Measurements from ENCODE around the gene VPS41. TPM values are rescaled to one million over a fixed set of nuclear protein-coding genes. Genes with fewer than 3 reads are reported as not detected.

Gene VPS41
- total RNA-seq, 2 experiments from 2014 or later, result 56.3 to 59.4 TPM

- no peaks in the 10 kb centered on the region for H3K36me3 Mint-ChIP-seq
- peaks cover 7% of the 10 kb centered on the region for H3K4me1 Mint-ChIP-seq
- peaks cover 2% of the 10 kb centered on the region for H3K27me3 Mint-ChIP-seq
- ATAC-seq, result peak; percentile 49
- CTCF ChIA-PET, result interaction anchor here (1.0 to 1.6 kb wide), 5 partner anchors 10 to 533 kb away, joined by 3 to 5 read pairs (median 3); no protein-coding TSS in a partner anchor
- H3K9me3 Mint-ChIP-seq (ENCODE audit: low read depth), result no peaks in the 10 kb centered on the region
- peak; percentile 67 for DNase-seq
- H3K4me3 Mint-ChIP-seq, result no peak overlapping the region
- no peak overlapping the region for H3K27ac Mint-ChIP-seq
Observed at GRCh38 chr7:38932509-38933168, 23.6 kb upstream of the VPS41 start.

- ATAC-seq (no peak), DNase-seq (no peak)
- Mint-ChIP-seq H3K4me3 (no peak overlapping the region), H3K9me3 (ENCODE audit: low read depth) (no peaks in the 10 kb centered on the region), H3K4me1 (peaks cover 7% of the 10 kb centered on the region), H3K36me3 (no peaks in the 10 kb centered on the region), H3K27ac (no peak overlapping the region), H3K27me3 (peaks cover 6% of the 10 kb centered on the region)
- CTCF ChIA-PET, result interaction anchor here (1.2 kb wide), 1 partner anchor 8 kb away, joined by 3 read pairs; no protein-coding TSS in a partner anchor
Observed at GRCh38 chr7:38929460-38930171, 20.6 kb upstream of the VPS41 start.

GRCh38 chr7:38928506-38928905, 19.5 kb upstream of the VPS41 start:
- DNase-seq (no peak), ATAC-seq (no peak)
- Mint-ChIP-seq H3K9me3 (ENCODE audit: low read depth) (no peaks in the 10 kb centered on the region), H3K4me3 (no peak overlapping the region), H3K27ac (no peak overlapping the region), H3K36me3 (no peaks in the 10 kb centered on the region), H3K27me3 (peaks cover 4% of the 10 kb centered on the region), H3K4me1 (peaks cover 7% of the 10 kb centered on the region)
- CTCF ChIA-PET, result no interaction called here

- H3K4me1 Mint-ChIP-seq, result peaks cover 7% of the 10 kb centered on the region
Observed at GRCh38 chr7:38927751-38928150, 18.8 kb upstream of the VPS41 start.

GRCh38 chr7:38920731-38921130, 11.7 kb upstream of the VPS41 start:
- H3K9me3 Mint-ChIP-seq (ENCODE audit: low read depth), result no peaks in the 10 kb centered on the region
- no peak overlapping the region for H3K4me3 Mint-ChIP-seq
- H3K27ac Mint-ChIP-seq, result no peak overlapping the region
- ATAC-seq (no peak), DNase-seq (no peak)
- H3K36me3 Mint-ChIP-seq, result no peaks in the 10 kb centered on the region
- peaks cover 8% of the 10 kb centered on the region for H3K27me3 Mint-ChIP-seq
- CTCF ChIA-PET, result no interaction called here
- H3K4me1 Mint-ChIP-seq, result no peaks in the 10 kb centered on the region

More at GRCh38 chr7:38927751-38928150, 18.8 kb upstream of the VPS41 start:
- Mint-ChIP-seq H3K36me3 (no peaks in the 10 kb centered on the region), H3K9me3 (ENCODE audit: low read depth) (no peaks in the 10 kb centered on the region), H3K27ac (no peak overlapping the region), H3K4me3 (no peak overlapping the region), H3K27me3 (peaks cover 6% of the 10 kb centered on the region)
- DNase-seq (no peak), ATAC-seq (no peak)
- CTCF ChIA-PET, result no interaction called here

- Mint-ChIP-seq H3K4me3 (no peak overlapping the region), H3K9me3 (ENCODE audit: low read depth) (no peaks in the 10 kb centered on the region), H3K36me3 (no peaks in the 10 kb centered on the region), H3K27ac (no peak overlapping the region), H3K4me1 (no peaks in the 10 kb centered on the region), H3K27me3 (peaks cover 5% of the 10 kb centered on the region)
- ATAC-seq (no peak), DNase-seq (no peak)
- CTCF ChIA-PET, result no interaction called here
Observed at GRCh38 chr7:38916396-38916795, 7.4 kb upstream of the VPS41 start.

- Mint-ChIP-seq H3K27me3 (peaks cover 2% of the 10 kb centered on the region), H3K36me3 (peaks cover 2% of the 10 kb centered on the region), H3K4me1 (peaks cover 29% of the 10 kb centered on the region), H3K27ac (no peak overlapping the region), H3K4me3 (no peak overlapping the region), H3K9me3 (ENCODE audit: low read depth) (no peaks in the 10 kb centered on the region)
- CTCF ChIA-PET, result no interaction called here
- DNase-seq (no peak), ATAC-seq (no peak)
Observed at GRCh38 chr7:38909870-38910269, 879 bp upstream of the VPS41 start.

- Mint-ChIP-seq H3K27ac (no peak overlapping the region), H3K36me3 (peaks cover 2% of the 10 kb centered on the region), H3K27me3 (no peaks in the 10 kb centered on the region), H3K4me1 (peaks cover 35% of the 10 kb centered on the region), H3K4me3 (peak overlapping the region; percentile 96), H3K9me3 (ENCODE audit: low read depth) (no peaks in the 10 kb centered on the region)
- ATAC-seq, result no peak
- CTCF ChIA-PET, result no interaction called here
- DNase-seq, result no peak
Observed at GRCh38 chr7:38907766-38908165, 1.2 kb downstream of the VPS41 start.

GRCh38 chr7:38907066-38907465, 1.9 kb downstream of the VPS41 start:
- Mint-ChIP-seq H3K36me3 (peaks cover 2% of the 10 kb centered on the region), H3K4me1 (peaks cover 38% of the 10 kb centered on the region), H3K27me3 (no peaks in the 10 kb centered on the region), H3K27ac (no peak overlapping the region), H3K9me3 (ENCODE audit: low read depth) (no peaks in the 10 kb centered on the region), H3K4me3 (no peak overlapping the region)
- ATAC-seq, result no peak
- CTCF ChIA-PET, result no interaction called here
- no peak for DNase-seq

GRCh38 chr7:38905056-38905759, 3.8 kb downstream of the VPS41 start:
- peaks cover 6% of the 10 kb centered on the region for H3K36me3 Mint-ChIP-seq
- H3K4me1 Mint-ChIP-seq, result peaks cover 42% of the 10 kb centered on the region
- H3K9me3 Mint-ChIP-seq (ENCODE audit: low read depth), result no peaks in the 10 kb centered on the region
- CTCF ChIA-PET, result no interaction called here
- no peak overlapping the region for H3K27ac Mint-ChIP-seq
- H3K4me3 Mint-ChIP-seq, result no peak overlapping the region
- H3K27me3 Mint-ChIP-seq, result no peaks in the 10 kb centered on the region
- DNase-seq (no peak), ATAC-seq (no peak)

- CTCF ChIA-PET, result no interaction called here
- H3K4me1 Mint-ChIP-seq, result peaks cover 33% of the 10 kb centered on the region
- no peaks in the 10 kb centered on the region for H3K27me3 Mint-ChIP-seq
- no peak overlapping the region for H3K27ac Mint-ChIP-seq
- no peak overlapping the region for H3K4me3 Mint-ChIP-seq
- H3K36me3 Mint-ChIP-seq, result peaks cover 9% of the 10 kb centered on the region
- no peaks in the 10 kb centered on the region for H3K9me3 Mint-ChIP-seq (ENCODE audit: low read depth)
- ATAC-seq (no peak), DNase-seq (no peak)
Observed at GRCh38 chr7:38903057-38903456, 5.9 kb downstream of the VPS41 start.

GRCh38 chr7:38902449-38902848, 6.5 kb downstream of the VPS41 start:
- H3K27ac Mint-ChIP-seq, result no peak overlapping the region
- DNase-seq (no peak), ATAC-seq (no peak)
- H3K9me3 Mint-ChIP-seq (ENCODE audit: low read depth), result no peaks in the 10 kb centered on the region
- no peak overlapping the region for H3K4me3 Mint-ChIP-seq
- CTCF ChIA-PET, result no interaction called here
- H3K36me3 Mint-ChIP-seq, result peaks cover 13% of the 10 kb centered on the region
- H3K4me1 Mint-ChIP-seq, result peaks cover 28% of the 10 kb centered on the region
- H3K27me3 Mint-ChIP-seq, result no peaks in the 10 kb centered on the region

GRCh38 chr7:38893061-38893460, 15.9 kb downstream of the VPS41 start:
- Mint-ChIP-seq H3K9me3 (ENCODE audit: low read depth) (no peaks in the 10 kb centered on the region), H3K27me3 (no peaks in the 10 kb centered on the region), H3K27ac (no peak overlapping the region), H3K36me3 (peaks cover 56% of the 10 kb centered on the region), H3K4me3 (no peak overlapping the region), H3K4me1 (peaks cover 6% of the 10 kb centered on the region)
- CTCF ChIA-PET, result no interaction called here
- DNase-seq (no peak), ATAC-seq (no peak)

- H3K27me3 Mint-ChIP-seq, result no peaks in the 10 kb centered on the region
- no peak overlapping the region for H3K27ac Mint-ChIP-seq
- DNase-seq, result no peak
- peaks cover 56% of the 10 kb centered on the region for H3K36me3 Mint-ChIP-seq
- CTCF ChIA-PET, result interaction anchor here (1.3 kb wide), 1 partner anchor 13 kb away, joined by 3 read pairs; no protein-coding TSS in a partner anchor
- peaks cover 7% of the 10 kb centered on the region for H3K4me1 Mint-ChIP-seq
- no peak overlapping the region for H3K4me3 Mint-ChIP-seq
- no peak for ATAC-seq
- H3K9me3 Mint-ChIP-seq (ENCODE audit: low read depth), result peaks cover 5% of the 10 kb centered on the region
Observed at GRCh38 chr7:38890597-38890996, 18.4 kb downstream of the VPS41 start.

All from activated CD8-positive, alpha-beta memory T cell treated with anti-CD3 and anti-CD28 coated beads, Interleukin-2, amount 10 ng/mL, durations not matched to agents 7 days and 5 days (primary cell).